H1 (cell line): ENCODE data around the gene SIK3.

Experiments
- CREB1 ChIP-seq: IDR thresholded peaks from 2 replicates; pipeline ENCODE4 v1.6.1; 2012; ENCODE audit warnings: inconsistent platforms
- EP300 ChIP-seq, 2 experiments: IDR thresholded peaks; 1 replicate in 1 of 2; 2 replicates in 1 of 2; pipeline ENCODE4 v1.6.1; 2011 to 2012; ENCODE audit warnings: low read depth in 2 of 2, low read length in 2 of 2, mild to moderate bottlenecking in 2 of 2, borderline replicate concordance in 1 of 2, inconsistent platforms in 1 of 2, moderate library complexity in 1 of 2
- MAFK ChIP-seq: IDR thresholded peaks from 2 replicates; pipeline ENCODE4 v1.6.1; 2012; ENCODE audit warnings: low read depth, mild to moderate bottlenecking, improper control_type of control experiment, low read length
- RAD21 ChIP-seq, 2 experiments: IDR thresholded peaks in 1 of 2; conservative IDR thresholded peaks in 1 of 2; 2 replicates each; pipeline ENCODE4 v1.6.1; 2011; ENCODE audit warnings: low read depth in 2 of 2, low read length in 2 of 2, improper control_type of control experiment in 1 of 2, inconsistent platforms in 1 of 2, mild to moderate bottlenecking in 1 of 2, moderate library complexity in 1 of 2
- TEAD4 ChIP-seq: IDR thresholded peaks from 2 replicates; pipeline ENCODE4 v1.6.1; 2012; ENCODE audit warnings: low read depth, low read length, inconsistent platforms, mixed read lengths
- YY1 ChIP-seq: IDR thresholded peaks from 2 replicates; pipeline ENCODE4 v1.6.1; 2011; ENCODE audit warnings: low read depth, mild to moderate bottlenecking, low read length
- TF ChIP-seq, protein P1 (sequence below), 3 experiments: IDR thresholded peaks; 1 replicate in 2 of 3; 2 replicates in 1 of 3; pipeline versions ENCODE4 v1.5.1 to v1.6.1; 2011; ENCODE audit warnings: low read length in 3 of 3, mild to moderate bottlenecking in 3 of 3, inconsistent platforms in 2 of 3, low read depth in 1 of 3, moderate library complexity in 1 of 3; ENCODE audit not compliant: insufficient read depth in 1 of 3; ENCODE audit errors: control extremely low read depth in 1 of 3

DNA sequence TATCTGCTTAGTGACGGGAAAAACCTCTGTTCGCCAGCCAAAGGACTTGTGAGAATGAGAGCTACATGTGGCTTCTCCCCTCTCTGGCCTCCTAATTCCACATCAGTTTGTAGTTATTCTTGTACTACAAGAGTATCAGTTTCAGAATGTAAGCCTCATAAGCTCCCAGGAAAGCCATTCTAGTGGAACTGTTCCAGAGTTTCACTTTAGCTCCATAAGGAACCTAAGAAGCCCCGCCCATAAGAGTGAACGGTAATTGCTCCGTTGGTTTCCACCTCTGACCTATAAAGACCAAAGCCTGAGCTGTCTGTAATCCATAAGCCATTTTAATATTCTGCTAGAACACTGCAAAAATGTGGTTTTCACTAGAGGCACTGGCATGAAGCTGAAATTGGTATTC lies 53.0 kb downstream of the SIK3 start:
- no peak for TF ChIP-seq YY1
- TF ChIP-seq, protein P1, sequence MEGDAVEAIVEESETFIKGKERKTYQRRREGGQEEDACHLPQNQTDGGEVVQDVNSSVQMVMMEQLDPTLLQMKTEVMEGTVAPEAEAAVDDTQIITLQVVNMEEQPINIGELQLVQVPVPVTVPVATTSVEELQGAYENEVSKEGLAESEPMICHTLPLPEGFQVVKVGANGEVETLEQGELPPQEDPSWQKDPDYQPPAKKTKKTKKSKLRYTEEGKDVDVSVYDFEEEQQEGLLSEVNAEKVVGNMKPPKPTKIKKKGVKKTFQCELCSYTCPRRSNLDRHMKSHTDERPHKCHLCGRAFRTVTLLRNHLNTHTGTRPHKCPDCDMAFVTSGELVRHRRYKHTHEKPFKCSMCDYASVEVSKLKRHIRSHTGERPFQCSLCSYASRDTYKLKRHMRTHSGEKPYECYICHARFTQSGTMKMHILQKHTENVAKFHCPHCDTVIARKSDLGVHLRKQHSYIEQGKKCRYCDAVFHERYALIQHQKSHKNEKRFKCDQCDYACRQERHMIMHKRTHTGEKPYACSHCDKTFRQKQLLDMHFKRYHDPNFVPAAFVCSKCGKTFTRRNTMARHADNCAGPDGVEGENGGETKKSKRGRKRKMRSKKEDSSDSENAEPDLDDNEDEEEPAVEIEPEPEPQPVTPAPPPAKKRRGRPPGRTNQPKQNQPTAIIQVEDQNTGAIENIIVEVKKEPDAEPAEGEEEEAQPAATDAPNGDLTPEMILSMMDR (IDR thresholded peaks at IDR 0.05; ENCODE audit: control extremely low read depth in 1 of 3, insufficient read depth in 1 of 3, low read depth in 1 of 3, low read length in 3 of 3), result no peak
- TF ChIP-seq RAD21 (IDR thresholded peaks at IDR 0.05 in 1 of 2, conservative IDR thresholded peaks at IDR 0.05 in 1 of 2; ENCODE audit: low read depth in 2 of 2, low read length in 2 of 2), result no peak
- no peak for TF ChIP-seq TEAD4
- no peak for TF ChIP-seq CREB1
- TF ChIP-seq EP300 (IDR thresholded peaks at IDR 0.05; ENCODE audit: borderline replicate concordance in 1 of 2, low read depth in 2 of 2, low read length in 2 of 2), result no peak
- TF ChIP-seq MAFK, result no peak
